ENCODE results near the gene SGCD. TPM values are rescaled to one million over a fixed set of nuclear protein-coding genes. Genes with fewer than 3 reads are reported as not detected.

Gene SGCD
- total RNA-seq, 4 donors from 2014 or later: 0.53 to 2.3 (median 1.2) TPM

DNA sequence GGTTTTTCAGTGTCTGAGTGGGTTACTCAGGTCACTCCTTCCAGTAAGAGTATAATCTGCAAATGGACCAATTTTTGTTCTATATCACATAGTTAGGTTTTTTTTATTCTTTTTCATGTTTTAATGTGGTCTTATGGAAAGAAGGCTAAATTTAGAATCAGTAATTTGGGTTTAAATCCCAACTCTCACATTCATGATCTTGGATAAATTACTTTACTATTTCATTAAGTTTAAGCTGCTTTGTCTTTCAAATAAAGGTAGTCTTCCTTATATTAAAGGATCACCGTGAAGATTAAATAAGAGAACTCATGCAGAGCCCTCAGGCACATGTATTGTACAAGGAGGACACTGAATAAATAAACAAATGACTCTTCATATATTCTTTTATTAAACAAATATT lies 234.7 kb downstream of the SGCD start:
- intact Hi-C loops (cut with DNase I; ENCODE audit: low total_unique reads): no loop called here
- WGBS, 2 donors: 78 to 80% methylated on average over 1 of the region's 1 CpG
- no peak overlapping the region for H3K4me3 ChIP-seq (ENCODE audit: low read depth, poor library complexity, severe bottlenecking)
- DNase-seq (ENCODE audit: low spot score in 2 of 2): no peak
- TF ChIP-seq POLR2A (IDR thresholded peaks at IDR 0.05): no peak
- TF ChIP-seq, protein P1, sequence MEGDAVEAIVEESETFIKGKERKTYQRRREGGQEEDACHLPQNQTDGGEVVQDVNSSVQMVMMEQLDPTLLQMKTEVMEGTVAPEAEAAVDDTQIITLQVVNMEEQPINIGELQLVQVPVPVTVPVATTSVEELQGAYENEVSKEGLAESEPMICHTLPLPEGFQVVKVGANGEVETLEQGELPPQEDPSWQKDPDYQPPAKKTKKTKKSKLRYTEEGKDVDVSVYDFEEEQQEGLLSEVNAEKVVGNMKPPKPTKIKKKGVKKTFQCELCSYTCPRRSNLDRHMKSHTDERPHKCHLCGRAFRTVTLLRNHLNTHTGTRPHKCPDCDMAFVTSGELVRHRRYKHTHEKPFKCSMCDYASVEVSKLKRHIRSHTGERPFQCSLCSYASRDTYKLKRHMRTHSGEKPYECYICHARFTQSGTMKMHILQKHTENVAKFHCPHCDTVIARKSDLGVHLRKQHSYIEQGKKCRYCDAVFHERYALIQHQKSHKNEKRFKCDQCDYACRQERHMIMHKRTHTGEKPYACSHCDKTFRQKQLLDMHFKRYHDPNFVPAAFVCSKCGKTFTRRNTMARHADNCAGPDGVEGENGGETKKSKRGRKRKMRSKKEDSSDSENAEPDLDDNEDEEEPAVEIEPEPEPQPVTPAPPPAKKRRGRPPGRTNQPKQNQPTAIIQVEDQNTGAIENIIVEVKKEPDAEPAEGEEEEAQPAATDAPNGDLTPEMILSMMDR (IDR thresholded peaks at IDR 0.05): no peak

DNA sequence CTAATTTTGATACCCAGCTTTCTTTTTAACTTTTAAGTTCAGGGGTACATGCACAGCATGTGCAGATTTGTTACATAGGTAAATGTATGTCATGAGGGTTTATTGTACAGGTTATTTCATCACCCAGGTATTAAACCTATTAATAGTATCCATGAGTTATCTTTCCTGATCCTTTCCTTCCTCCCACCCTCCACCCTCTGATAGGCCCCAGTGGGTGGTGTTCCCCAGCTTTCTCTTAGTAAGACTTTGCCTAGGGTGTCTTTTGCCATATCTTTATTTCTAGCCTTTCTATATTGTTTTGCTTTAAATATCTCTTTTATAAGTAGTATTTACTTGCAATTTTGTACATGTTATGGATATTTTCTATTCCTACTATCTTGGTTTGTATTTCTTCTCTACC lies 243.7 kb downstream of the SGCD start:
- no peak for TF ChIP-seq POLR2A (IDR thresholded peaks at IDR 0.05)
- TF ChIP-seq, protein P1 (IDR thresholded peaks at IDR 0.05): no peak

DNA sequence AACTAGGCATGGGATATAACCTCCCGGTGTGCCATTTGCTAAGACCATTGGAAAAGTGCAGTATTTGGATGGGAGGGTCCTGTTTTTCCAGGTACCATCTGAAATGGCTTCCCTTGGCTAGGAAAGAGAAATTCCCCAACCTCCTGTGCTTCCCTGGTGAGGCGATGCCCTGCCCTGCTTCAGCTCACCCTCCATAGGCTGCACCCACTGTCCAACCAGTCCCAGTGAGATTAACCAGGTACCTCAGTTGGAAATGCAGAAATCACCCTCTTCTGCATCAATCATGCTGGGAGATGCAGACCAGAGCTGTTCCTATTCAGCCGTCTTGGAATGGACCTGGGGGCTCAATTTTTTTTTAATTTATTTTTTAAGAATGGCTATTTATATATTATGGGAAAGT lies 254.8 kb downstream of the SGCD start:
- 78 to 88% methylated on average over 3 of the region's 3 CpGs for WGBS, 2 donors
- H3K4me3 ChIP-seq (ENCODE audit: low read depth, poor library complexity, severe bottlenecking): no peak overlapping the region
- DNase-seq (ENCODE audit: low spot score in 2 of 2): no peak
- TF ChIP-seq POLR2A (IDR thresholded peaks at IDR 0.05): no peak
- TF ChIP-seq, protein P1 (IDR thresholded peaks at IDR 0.05): no peak
- intact Hi-C loops (cut with DNase I; ENCODE audit: low total_unique reads): loop anchor here (2.0 kb wide), 1 partner anchor 37 kb away; no protein-coding TSS in a partner anchor

More for the DNA sequence above, 243.7 kb downstream of the SGCD start:
- no peak for DNase-seq (ENCODE audit: low spot score in 2 of 2)
- no peak overlapping the region for H3K4me3 ChIP-seq (ENCODE audit: low read depth, poor library complexity, severe bottlenecking)
- intact Hi-C loops (cut with DNase I; ENCODE audit: low total_unique reads): no loop called here

DNA sequence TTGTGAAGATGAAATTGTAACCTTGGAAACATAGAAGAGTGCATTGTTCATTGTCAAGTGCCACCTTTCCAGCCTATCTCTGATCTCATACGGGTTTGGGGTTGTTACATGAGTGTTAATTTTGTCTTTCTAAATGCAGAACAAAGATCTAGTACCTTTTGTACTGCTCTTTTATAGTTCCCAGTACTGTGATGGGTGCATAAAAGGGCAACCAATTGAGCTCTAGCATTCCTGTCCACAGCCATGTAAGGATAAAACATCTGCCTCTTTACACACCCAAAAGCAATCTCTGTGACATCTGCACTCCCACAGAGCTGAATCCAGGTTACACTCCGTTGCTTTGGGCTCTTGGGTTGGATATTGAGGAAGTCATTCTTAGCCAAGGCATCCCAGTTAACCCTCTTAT lies 255.2 kb downstream of the SGCD start:
- no peak overlapping the region for H3K4me3 ChIP-seq (ENCODE audit: low read depth, poor library complexity, severe bottlenecking)
- 63 to 72% methylated on average over 2 of the region's 2 CpGs for WGBS, 2 donors
- no peak for DNase-seq (ENCODE audit: low spot score in 2 of 2)
- intact Hi-C loops (cut with DNase I; ENCODE audit: low total_unique reads): loop anchor here (2.0 kb wide), 1 partner anchor 37 kb away; no protein-coding TSS in a partner anchor
- TF ChIP-seq, protein P1 (IDR thresholded peaks at IDR 0.05): no peak

DNA sequence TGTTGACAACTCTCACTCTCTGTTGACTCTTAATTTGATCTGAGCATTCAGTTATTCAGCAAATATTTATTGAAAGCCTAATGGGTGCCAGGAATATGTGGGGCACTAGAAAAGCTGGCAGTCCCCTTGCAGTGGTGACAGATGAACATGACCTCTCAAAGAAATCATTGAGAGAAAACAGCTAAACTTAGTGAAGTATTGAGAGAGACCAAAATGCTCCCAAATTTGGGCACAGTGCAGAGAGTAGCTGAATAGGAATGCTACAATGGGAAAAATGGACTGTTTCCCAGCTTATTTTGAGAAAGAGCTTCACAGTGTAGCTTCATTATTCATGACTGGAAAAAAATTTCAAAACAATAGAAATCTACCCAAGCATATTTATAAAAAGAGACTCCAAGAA lies 257.9 kb downstream of the SGCD start:
- DNase-seq (ENCODE audit: low spot score in 2 of 2): no peak
- TF ChIP-seq, protein P1 (IDR thresholded peaks at IDR 0.05): no peak
- TF ChIP-seq POLR2A (IDR thresholded peaks at IDR 0.05): no peak
- H3K4me3 ChIP-seq (ENCODE audit: low read depth, poor library complexity, severe bottlenecking): no peak overlapping the region
- intact Hi-C loops (cut with DNase I; ENCODE audit: low total_unique reads): no loop called here

DNA sequence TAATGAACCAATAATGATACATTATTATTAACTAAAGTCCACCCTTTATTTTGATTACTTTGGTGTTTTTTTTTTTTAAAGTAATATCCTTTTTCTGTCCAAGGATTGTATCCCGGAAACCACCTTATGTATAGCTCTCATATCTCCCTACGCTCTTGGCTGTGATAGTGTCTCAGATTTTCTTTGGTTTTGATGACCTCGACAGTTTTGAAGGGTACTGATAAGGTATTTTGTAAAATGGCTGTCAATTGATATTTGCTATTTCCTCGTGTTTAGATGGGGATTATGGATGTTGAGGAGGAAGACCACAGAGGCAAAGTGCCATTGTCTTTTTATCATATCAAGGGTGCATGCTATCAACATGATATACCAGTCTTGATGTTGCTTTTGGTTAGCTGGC lies 259.0 kb downstream of the SGCD start:
- 87 to 89% methylated on average over 4 of the region's 4 CpGs for WGBS, 2 donors
- intact Hi-C loops (cut with DNase I; ENCODE audit: low total_unique reads): no loop called here
- DNase-seq (ENCODE audit: low spot score in 2 of 2): no peak
- TF ChIP-seq, protein P1 (IDR thresholded peaks at IDR 0.05): no peak
- no peak for TF ChIP-seq POLR2A (IDR thresholded peaks at IDR 0.05)
- no peak overlapping the region for H3K4me3 ChIP-seq (ENCODE audit: low read depth, poor library complexity, severe bottlenecking)
